NCI-H2107 treated with DMSO at 0.1 percent for 48 hours (cell line): Measurements from ENCODE around the gene RGS10.

Experiments
- DNase-seq: peaks from one replicate; lab custom pipeline; 2025; ENCODE audit not compliant: unreplicated experiment; lab: John Stamatoyannopoulos, UW

The RGS10 gene

GRCh38 chr10:119498889-119499676 lies 43.4 kb downstream of the RGS10 start:
- DNase-seq = no peak

- no peak for DNase-seq
Measured at GRCh38 chr10:119497243-119497642, 45.3 kb downstream of the RGS10 start.

GRCh38 chr10:119496273-119496672 lies 46.2 kb downstream of the RGS10 start:
- no peak for DNase-seq

- DNase-seq = no peak
Measured at GRCh38 chr10:119495545-119495944, 47.0 kb downstream of the RGS10 start.

GRCh38 chr10:119495021-119495505 lies 47.5 kb downstream of the RGS10 start:
- DNase-seq = no peak

GRCh38 chr10:119494236-119495020 lies 48.1 kb downstream of the RGS10 start:
- no peak for DNase-seq

GRCh38 chr10:119493155-119493554 lies 49.4 kb downstream of the RGS10 start:
- no peak for DNase-seq

- DNase-seq = no peak
Measured at GRCh38 chr10:119491966-119492757, 50.4 kb downstream of the RGS10 start.

GRCh38 chr10:119489991-119490326 lies 52.6 kb downstream of the RGS10 start:
- DNase-seq = no peak

GRCh38 chr10:119488675-119489074 lies 53.8 kb downstream of the RGS10 start:
- no peak for DNase-seq

GRCh38 chr10:119483839-119484238 lies 58.7 kb downstream of the RGS10 start:
- DNase-seq = no peak

GRCh38 chr10:119483001-119483400 lies 59.5 kb downstream of the RGS10 start:
- DNase-seq = no peak

- DNase-seq = no peak
Measured at GRCh38 chr10:119481781-119482426, 60.6 kb downstream of the RGS10 start.

- no peak for DNase-seq
Measured at GRCh38 chr10:119480667-119481066, 61.9 kb downstream of the RGS10 start.

- DNase-seq = no peak
Measured at GRCh38 chr10:119479532-119479931, 63.0 kb downstream of the RGS10 start.

GRCh38 chr10:119478811-119479341 lies 63.6 kb downstream of the RGS10 start:
- DNase-seq = no peak

GRCh38 chr10:119478111-119478802 lies 64.3 kb downstream of the RGS10 start:
- no peak for DNase-seq

- DNase-seq = no peak
Measured at GRCh38 chr10:119477444-119477843, 65.1 kb downstream of the RGS10 start.

- DNase-seq = no peak
Measured at GRCh38 chr10:119474606-119475005, 67.9 kb downstream of the RGS10 start.

GRCh38 chr10:119473771-119474170 lies 68.7 kb downstream of the RGS10 start:
- no peak for DNase-seq
